ENCODE measurements around the gene UBAP1. TPM values are rescaled to one million over a fixed set of nuclear protein-coding genes. Genes with fewer than 3 reads are reported as not detected.

The UBAP1 gene
- total and polyA plus RNA-seq, 2 donors (not counting 1 experiment from before 2014, with no cell fraction given): 20.4 to 27.0 TPM

DNA sequence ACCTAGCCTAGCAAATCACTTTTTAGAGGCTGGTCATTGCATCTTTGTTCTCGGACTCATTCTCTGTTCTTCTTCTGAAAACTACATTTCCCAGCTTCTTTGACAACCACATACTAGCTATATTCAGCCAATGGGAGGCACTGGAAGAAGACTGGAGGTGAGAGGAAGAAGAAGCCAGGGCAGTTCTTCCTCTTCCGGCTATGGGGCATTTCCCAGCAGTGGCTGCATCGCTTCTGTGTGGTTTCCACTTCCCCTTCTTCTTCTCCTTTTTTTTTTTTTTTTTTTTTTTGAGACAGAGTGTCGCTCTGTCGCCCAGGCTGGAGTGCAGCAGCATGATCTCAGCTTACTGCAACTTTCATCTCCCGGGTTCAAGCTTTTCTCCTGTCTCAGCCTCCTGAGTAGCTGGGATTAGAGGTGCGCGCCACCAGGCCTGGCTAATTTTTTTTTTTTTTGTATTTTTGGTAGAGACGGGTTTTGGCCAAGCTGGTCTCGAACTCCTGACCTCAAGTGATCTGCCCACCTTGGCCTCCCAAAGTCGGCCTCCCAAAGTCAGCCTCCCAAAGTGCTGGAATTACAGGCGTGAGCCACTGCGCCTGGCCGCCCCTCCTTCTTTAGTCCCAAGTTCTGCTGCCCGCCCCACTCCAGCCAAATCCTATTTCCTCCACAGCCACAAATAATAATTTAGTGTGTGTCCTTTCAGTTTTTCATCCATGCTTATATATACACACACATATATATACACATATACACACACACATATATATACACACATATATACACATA lies 6.9 kb upstream of the UBAP1 start:
- peaks cover 5% of the 10 kb centered on the region for H3K4me1 Mint-ChIP-seq
- H4K20me1 ChIP-seq (ENCODE audit: control insufficient read depth, insufficient read depth, low read length, poor library complexity, severe bottlenecking): no peaks in the 10 kb centered on the region
- H2AFZ ChIP-seq (ENCODE audit: insufficient read depth, low read depth, low read length, poor library complexity, severe bottlenecking): no peak overlapping the region
- peaks cover 0 to 14% (median 0%) of the 10 kb centered on the region in 3 donors for H3K9me3 ChIP-seq (ENCODE audit: control extremely low read depth in 1 of 3, control insufficient read depth in 2 of 3, insufficient read depth in 1 of 3, low read length in 2 of 3)
- no peaks in the 10 kb centered on the region for H3K9me3 Mint-ChIP-seq (ENCODE audit: insufficient read depth)
- H3K27me3 ChIP-seq (replicated peaks in 1 of 4; ENCODE audit: control extremely low read depth in 1 of 4, control insufficient read depth in 3 of 4, insufficient read depth in 4 of 4, low read length in 3 of 4): peaks cover 0 to 31% (median 2%) of the 10 kb centered on the region in 4 experiments
- ATAC-seq (ENCODE audit: low read depth) (peak; percentile 99), DNase-seq (peak; percentile 86)
- peak overlapping the region in 1 of 5 experiments; percentile 10 for H3K4me3 ChIP-seq (ENCODE audit: control extremely low read depth in 1 of 5, extremely low read depth in 1 of 5, insufficient read depth in 1 of 5, low read depth in 2 of 5, low read length in 4 of 5)
- no peaks in the 10 kb centered on the region for H3K27me3 Mint-ChIP-seq
- H3K36me3 ChIP-seq (replicated peaks in 1 of 2; ENCODE audit: control extremely low read depth in 1 of 2, control insufficient read depth in 1 of 2, extremely low read depth in 1 of 2, insufficient read depth in 2 of 2, low read length in 1 of 2): no peaks in the 10 kb centered on the region
- intact Hi-C loops (cut with micrococcal nuclease): loop anchor here (1.0 to 2.0 kb wide), 3 partner anchors 7 to 123 kb away; partner anchors contain the start of genes UBAP1 and UBAP2
- H3K79me2 ChIP-seq (ENCODE audit: control insufficient read depth, insufficient read depth, low read length): peaks cover 2% of the 10 kb centered on the region
- H3K27ac Mint-ChIP-seq: peak overlapping the region; percentile 12
- H3K4me2 ChIP-seq (replicated peaks; ENCODE audit: low read depth, low read length, poor library complexity, severe bottlenecking): peak overlapping the region; percentile 56
- no peak for TF ChIP-seq EZH2 (IDR thresholded peaks at IDR 0.05; ENCODE audit: borderline replicate concordance, insufficient read depth, low read depth, low read length, poor library complexity, severe bottlenecking)
- TF ChIP-seq, protein P1, sequence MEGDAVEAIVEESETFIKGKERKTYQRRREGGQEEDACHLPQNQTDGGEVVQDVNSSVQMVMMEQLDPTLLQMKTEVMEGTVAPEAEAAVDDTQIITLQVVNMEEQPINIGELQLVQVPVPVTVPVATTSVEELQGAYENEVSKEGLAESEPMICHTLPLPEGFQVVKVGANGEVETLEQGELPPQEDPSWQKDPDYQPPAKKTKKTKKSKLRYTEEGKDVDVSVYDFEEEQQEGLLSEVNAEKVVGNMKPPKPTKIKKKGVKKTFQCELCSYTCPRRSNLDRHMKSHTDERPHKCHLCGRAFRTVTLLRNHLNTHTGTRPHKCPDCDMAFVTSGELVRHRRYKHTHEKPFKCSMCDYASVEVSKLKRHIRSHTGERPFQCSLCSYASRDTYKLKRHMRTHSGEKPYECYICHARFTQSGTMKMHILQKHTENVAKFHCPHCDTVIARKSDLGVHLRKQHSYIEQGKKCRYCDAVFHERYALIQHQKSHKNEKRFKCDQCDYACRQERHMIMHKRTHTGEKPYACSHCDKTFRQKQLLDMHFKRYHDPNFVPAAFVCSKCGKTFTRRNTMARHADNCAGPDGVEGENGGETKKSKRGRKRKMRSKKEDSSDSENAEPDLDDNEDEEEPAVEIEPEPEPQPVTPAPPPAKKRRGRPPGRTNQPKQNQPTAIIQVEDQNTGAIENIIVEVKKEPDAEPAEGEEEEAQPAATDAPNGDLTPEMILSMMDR (IDR thresholded peaks at IDR 0.05): no peak
- H3K9ac ChIP-seq (ENCODE audit: low read length): no peak overlapping the region
- 80% methylated on average over 9 of the region's 15 CpGs for WGBS (ENCODE audit: insufficient coverage)
- H3K4me1 ChIP-seq (ENCODE audit: control insufficient read depth in 2 of 2, insufficient read depth in 2 of 2, low read length in 2 of 2): peaks cover 10 to 13% of the 10 kb centered on the region in 2 donors
- POLR2A ChIA-PET: no interaction called here
- H3K4me3 Mint-ChIP-seq: peak overlapping the region; percentile 43
- H3K27ac ChIP-seq (ENCODE audit: low read length in 2 of 2): no peak overlapping the region
- CTCF ChIA-PET: interaction anchor here (0.6 kb wide), 2 partner anchors 18 to 524 kb away, joined by 3 to 4 read pairs; no protein-coding TSS in a partner anchor

GRCh38 chr9:34176089-34176488 lies 2.8 kb upstream of the UBAP1 start:
- H3K27me3 Mint-ChIP-seq: no peaks in the 10 kb centered on the region
- Histone ChIP-seq H3K4me3 (ENCODE audit: control extremely low read depth in 1 of 5, extremely low read depth in 1 of 5, insufficient read depth in 1 of 5, low read depth in 2 of 5, low read length in 4 of 5) (no peak overlapping the region), H3K4me2 (replicated peaks; ENCODE audit: low read depth, low read length, poor library complexity, severe bottlenecking) (no peak overlapping the region), H3K27me3 (replicated peaks in 1 of 4; ENCODE audit: control extremely low read depth in 1 of 4, control insufficient read depth in 3 of 4, insufficient read depth in 4 of 4, low read length in 3 of 4) (peaks cover 0 to 19% (median 2%) of the 10 kb centered on the region in 4 experiments), H3K79me2 (ENCODE audit: control insufficient read depth, insufficient read depth, low read length) (peaks cover 43% of the 10 kb centered on the region), H4K20me1 (ENCODE audit: control insufficient read depth, insufficient read depth, low read length, poor library complexity, severe bottlenecking) (no peaks in the 10 kb centered on the region), H3K27ac (ENCODE audit: low read length in 2 of 2) (no peak overlapping the region), H3K9ac (ENCODE audit: low read length) (no peak overlapping the region), H3K4me1 (ENCODE audit: control insufficient read depth in 2 of 2, insufficient read depth in 2 of 2, low read length in 2 of 2) (peaks cover 17 to 34% of the 10 kb centered on the region in 2 donors), H3K36me3 (replicated peaks in 1 of 2; ENCODE audit: control extremely low read depth in 1 of 2, control insufficient read depth in 1 of 2, extremely low read depth in 1 of 2, insufficient read depth in 2 of 2, low read length in 1 of 2) (no peaks in the 10 kb centered on the region), H3K9me3 (ENCODE audit: control extremely low read depth in 1 of 3, control insufficient read depth in 2 of 3, insufficient read depth in 1 of 3, low read length in 2 of 3) (peaks cover 0 to 10% (median 0%) of the 10 kb centered on the region in 3 donors), H2AFZ (ENCODE audit: insufficient read depth, low read depth, low read length, poor library complexity, severe bottlenecking) (no peak overlapping the region)
- H3K4me1 Mint-ChIP-seq: peaks cover 23% of the 10 kb centered on the region
- 100% methylated on average over 1 of the region's 3 CpGs for WGBS (ENCODE audit: insufficient coverage)
- no peak for TF ChIP-seq EZH2 (IDR thresholded peaks at IDR 0.05; ENCODE audit: borderline replicate concordance, insufficient read depth, low read depth, low read length, poor library complexity, severe bottlenecking)
- TF ChIP-seq, protein P1 (IDR thresholded peaks at IDR 0.05): no peak
- no peak overlapping the region for H3K4me3 Mint-ChIP-seq
- ChIA-PET CTCF (no interaction called here), POLR2A (interaction anchor here (0.6 to 0.7 kb wide), 2 partner anchors 11 to 813 kb away, joined by 4 to 6 read pairs; partner anchors contain the start of gene DNAJB5)
- H3K9me3 Mint-ChIP-seq (ENCODE audit: insufficient read depth): no peaks in the 10 kb centered on the region
- DNase-seq (no peak), ATAC-seq (ENCODE audit: low read depth) (no peak)
- no peak overlapping the region for H3K27ac Mint-ChIP-seq
- intact Hi-C loops (cut with micrococcal nuclease): loop anchor here (5.0 kb wide), 1 partner anchor 364 kb away; no protein-coding TSS in a partner anchor

Measured in B cell (primary cell).